ENCODE data around the gene TMEM72. TPM values are rescaled to one million over a fixed set of nuclear protein-coding genes. Genes with fewer than 3 reads are reported as not detected.

TMEM72 gene
- total and polyA plus RNA-seq, 2 donors: not detected

DNA sequence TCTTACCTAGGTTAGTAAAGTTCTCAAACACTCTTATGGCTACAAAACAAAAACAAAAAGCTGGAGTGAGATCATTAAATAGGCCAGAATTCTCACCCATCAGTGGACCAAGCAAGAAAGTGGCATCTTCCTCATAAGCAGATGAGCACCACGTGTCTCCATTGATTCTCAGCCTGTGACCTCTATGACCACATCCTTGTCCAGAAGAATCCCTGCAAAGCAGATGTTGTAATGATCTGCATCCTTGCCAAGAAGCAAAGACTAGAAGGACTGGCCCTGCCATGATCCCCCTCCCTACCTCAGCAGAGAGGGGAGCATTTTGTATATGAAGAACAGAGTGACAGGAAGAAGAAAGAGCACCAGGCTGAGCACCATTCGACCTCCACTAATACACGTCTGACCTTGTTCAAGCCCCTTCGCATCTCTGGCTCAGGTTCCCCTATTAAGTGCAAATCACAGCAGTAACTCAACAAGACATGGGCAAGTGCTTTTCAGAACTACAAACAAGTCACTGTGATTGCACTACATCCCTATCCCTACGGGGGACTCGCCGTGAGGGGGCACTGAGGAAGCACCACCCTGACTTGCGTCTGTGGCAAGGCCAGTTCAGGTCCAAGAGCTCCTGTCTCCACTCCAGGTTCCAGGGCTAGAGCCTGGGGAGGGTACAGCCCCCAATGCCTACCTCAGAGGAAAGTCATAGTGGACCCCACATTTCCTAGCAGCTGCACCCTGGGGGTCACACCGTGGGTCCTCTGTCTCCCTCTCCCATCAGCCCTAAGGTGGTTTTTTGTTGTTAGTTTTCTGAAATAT, 26.3 kb downstream of the TMEM72 start:
- H3K4me1 ChIP-seq (ENCODE audit: insufficient read depth): no peaks in the 10 kb centered on the region
- H3K27ac ChIP-seq (ENCODE audit: low read depth): no peak overlapping the region
- no peaks in the 10 kb centered on the region for H3K36me3 ChIP-seq (ENCODE audit: insufficient read depth)
- WGBS: 82% methylated on average over 9 of the region's 9 CpGs
- no peak overlapping the region for H3K4me3 ChIP-seq (ENCODE audit: low read depth, low read length)
- DNase-seq (ENCODE audit: extremely low spot score): no peak

DNA sequence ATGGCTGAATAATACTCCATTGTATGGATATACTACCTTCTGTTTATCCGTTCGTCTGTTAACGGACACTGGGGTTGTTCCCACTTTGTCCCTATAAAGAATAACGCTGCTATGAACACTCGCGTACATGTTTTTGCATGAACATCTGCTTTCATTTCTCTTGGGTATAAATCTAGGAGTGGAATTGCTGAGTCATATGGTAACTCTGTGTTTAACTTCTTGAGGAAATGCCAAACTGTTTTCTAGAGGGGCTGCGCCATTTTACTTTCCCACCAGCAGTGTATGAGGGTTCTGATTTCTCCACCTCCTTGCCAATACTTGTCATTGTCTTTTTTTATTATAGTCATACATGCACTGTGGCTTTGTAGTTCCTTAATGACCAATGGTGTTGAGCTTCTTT, 27.8 kb downstream of the TMEM72 start:
- H3K36me3 ChIP-seq (ENCODE audit: insufficient read depth): no peaks in the 10 kb centered on the region
- 90% methylated on average over 7 of the region's 7 CpGs for WGBS

DNA sequence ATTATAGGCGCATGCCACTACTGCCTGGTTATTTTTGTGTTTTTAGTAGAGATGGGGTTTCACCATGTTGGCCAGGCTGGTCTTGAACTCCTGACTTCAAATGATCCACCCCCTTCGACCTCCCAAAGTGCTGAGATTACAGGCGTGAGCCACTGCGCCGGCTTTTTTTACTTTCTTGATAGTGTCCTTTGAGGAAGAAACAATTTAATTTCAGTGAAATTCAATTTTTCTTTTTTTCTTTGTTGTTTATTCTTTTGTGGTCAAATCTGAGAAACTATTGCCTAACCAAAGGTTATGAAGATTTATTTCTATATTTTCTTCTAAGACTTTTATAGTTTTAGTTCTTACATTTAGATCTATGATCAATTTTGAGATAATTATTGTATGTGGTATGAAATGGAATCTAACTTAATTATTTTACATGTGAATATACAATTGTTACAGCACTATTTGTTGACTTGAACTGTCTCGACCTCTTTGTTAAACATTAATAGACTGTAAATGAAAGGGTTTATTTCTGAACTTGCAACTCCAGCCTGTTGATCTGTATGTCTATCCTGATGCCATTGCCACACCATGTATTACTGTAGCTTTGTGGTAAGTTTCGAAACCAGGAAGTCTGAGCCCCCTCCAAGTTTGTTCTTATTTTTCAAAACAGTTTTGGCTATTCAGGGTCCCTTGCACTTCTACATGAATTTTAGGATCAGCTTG, 28.7 kb downstream of the TMEM72 start:
- Histone ChIP-seq H3K4me1 (ENCODE audit: insufficient read depth) (no peaks in the 10 kb centered on the region), H3K36me3 (ENCODE audit: insufficient read depth) (no peaks in the 10 kb centered on the region), H3K27ac (ENCODE audit: low read depth) (no peak overlapping the region), H3K4me3 (ENCODE audit: low read depth, low read length) (no peak overlapping the region)
- DNase-seq (ENCODE audit: extremely low spot score): no peak
- WGBS: 91% methylated on average over 7 of the region's 7 CpGs

More for the DNA sequence above, 27.8 kb downstream of the TMEM72 start:
- Histone ChIP-seq H3K4me3 (ENCODE audit: low read depth, low read length) (no peak overlapping the region), H3K27ac (ENCODE audit: low read depth) (no peak overlapping the region), H3K4me1 (ENCODE audit: insufficient read depth) (no peaks in the 10 kb centered on the region)
- no peak for DNase-seq (ENCODE audit: extremely low spot score)

DNA sequence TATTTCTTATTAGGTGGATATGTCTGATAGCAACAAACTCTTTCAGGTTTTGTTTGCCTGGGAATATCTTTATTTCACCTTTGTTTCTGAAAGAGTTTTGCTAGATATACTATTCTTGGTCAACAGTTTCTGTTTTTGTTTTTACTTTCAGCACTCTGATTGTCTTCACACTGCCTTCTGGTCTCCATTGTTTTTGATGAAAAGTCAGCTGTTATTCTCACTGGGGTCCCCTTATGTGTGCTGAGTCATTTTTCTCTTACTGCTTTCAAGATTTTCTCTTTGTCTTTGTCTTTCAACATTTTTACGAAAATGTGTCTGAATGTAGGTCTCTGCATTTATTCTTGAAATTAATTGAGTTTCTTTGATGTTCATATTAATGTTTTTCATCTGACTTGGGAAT, 33.2 kb downstream of the TMEM72 start:
- DNase-seq (ENCODE audit: extremely low spot score): no peak
- Histone ChIP-seq H3K4me3 (ENCODE audit: low read depth, low read length) (no peak overlapping the region), H3K36me3 (ENCODE audit: insufficient read depth) (no peaks in the 10 kb centered on the region), H3K4me1 (ENCODE audit: insufficient read depth) (no peaks in the 10 kb centered on the region), H3K27ac (ENCODE audit: low read depth) (no peak overlapping the region)
- 44% methylated on average over 1 of the region's 1 CpG for WGBS

DNA sequence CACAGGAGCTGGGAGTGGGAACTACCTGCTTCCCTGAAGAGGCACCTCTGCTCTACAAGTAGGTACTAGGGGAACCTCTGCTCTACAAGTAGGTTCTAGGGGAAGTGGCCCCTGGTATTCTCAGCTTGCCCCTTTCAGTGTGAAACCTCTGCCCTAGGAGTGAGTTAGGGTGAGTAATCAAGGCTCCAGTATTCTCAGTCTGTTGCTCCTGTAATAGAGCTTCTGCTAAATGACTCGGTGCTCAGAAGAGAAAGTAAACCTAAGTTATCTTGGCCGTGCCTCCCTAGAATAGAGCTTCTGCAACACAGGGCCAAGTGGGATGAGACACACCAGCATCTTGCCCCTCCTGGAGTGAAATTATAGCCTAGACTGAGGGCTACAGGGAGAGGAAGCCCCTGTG, 35.1 kb downstream of the TMEM72 start:
- no peaks in the 10 kb centered on the region for H3K36me3 ChIP-seq (ENCODE audit: insufficient read depth)
- no peak for DNase-seq (ENCODE audit: extremely low spot score)
- H3K4me1 ChIP-seq (ENCODE audit: insufficient read depth): no peaks in the 10 kb centered on the region
- H3K4me3 ChIP-seq (ENCODE audit: low read depth, low read length): no peak overlapping the region
- WGBS: 58% methylated on average over 2 of the region's 2 CpGs
- no peak overlapping the region for H3K27ac ChIP-seq (ENCODE audit: low read depth)

DNA sequence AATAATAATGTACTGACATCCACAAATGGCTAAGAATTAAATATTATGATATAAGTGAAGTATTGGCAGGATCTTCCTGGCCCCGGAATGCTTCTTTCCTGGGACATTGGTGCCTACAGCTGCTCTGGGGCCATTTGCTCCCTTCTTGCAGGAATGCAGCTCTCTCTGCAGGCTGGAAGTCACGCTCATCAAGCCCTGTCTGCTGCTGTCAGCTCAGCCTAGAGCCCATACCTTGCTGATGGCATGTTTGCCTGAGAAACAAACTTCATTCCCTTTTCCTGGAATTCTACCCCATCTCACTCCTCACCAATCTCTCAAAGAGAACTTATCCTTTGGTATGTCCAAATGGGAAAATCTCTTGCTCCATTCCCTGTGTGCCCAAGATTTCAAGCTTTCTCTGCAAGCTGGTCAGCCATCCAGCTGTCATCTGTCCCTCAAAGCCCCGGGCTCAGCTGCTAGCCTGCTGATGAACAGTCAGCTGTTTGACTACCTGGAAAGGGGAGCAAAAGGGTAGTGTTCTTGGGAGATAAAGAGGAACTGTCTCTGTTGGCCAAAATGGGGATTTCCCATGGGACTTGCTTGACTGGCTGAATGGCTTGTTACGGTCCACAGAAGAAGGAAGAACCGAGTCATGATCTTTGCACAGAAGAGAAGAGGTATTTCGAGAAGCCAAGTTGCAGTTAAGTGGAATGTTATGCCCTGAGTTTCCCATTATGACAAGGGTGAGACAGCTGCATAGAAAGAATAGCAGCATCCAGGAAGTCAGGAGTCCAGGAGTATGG, 36.4 kb downstream of the TMEM72 start:
- Histone ChIP-seq H3K4me3 (ENCODE audit: low read depth, low read length) (no peak overlapping the region), H3K27ac (ENCODE audit: low read depth) (no peak overlapping the region), H3K36me3 (ENCODE audit: insufficient read depth) (no peaks in the 10 kb centered on the region), H3K4me1 (ENCODE audit: insufficient read depth) (no peaks in the 10 kb centered on the region)
- 85% methylated on average over 6 of the region's 6 CpGs for WGBS
- no peak for DNase-seq (ENCODE audit: extremely low spot score)

DNA sequence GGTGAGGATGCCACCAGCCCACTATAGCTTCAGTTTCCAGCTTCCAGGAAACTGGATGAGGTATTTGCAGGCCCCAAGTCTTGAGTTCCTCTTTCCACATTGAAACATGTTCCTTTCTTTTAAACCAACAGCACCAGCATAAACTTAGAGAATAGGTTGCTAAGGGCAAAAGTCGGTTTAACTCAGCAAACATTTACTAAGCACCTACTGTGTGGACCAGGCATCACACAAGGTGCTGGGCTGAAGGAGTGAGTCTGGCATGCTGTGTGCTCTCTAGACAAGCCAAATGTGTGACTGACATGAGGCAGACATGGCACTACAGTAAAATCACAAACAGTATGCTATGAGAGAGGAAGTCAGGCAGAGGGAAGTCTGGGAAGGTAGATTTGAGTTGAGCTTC, 37.5 kb downstream of the TMEM72 start:
- WGBS: 68% methylated on average over 1 of the region's 1 CpG
- no peak for DNase-seq (ENCODE audit: extremely low spot score)
- no peak overlapping the region for H3K27ac ChIP-seq (ENCODE audit: low read depth)
- no peaks in the 10 kb centered on the region for H3K36me3 ChIP-seq (ENCODE audit: insufficient read depth)
- H3K4me3 ChIP-seq (ENCODE audit: low read depth, low read length): no peak overlapping the region
- no peaks in the 10 kb centered on the region for H3K4me1 ChIP-seq (ENCODE audit: insufficient read depth)

DNA sequence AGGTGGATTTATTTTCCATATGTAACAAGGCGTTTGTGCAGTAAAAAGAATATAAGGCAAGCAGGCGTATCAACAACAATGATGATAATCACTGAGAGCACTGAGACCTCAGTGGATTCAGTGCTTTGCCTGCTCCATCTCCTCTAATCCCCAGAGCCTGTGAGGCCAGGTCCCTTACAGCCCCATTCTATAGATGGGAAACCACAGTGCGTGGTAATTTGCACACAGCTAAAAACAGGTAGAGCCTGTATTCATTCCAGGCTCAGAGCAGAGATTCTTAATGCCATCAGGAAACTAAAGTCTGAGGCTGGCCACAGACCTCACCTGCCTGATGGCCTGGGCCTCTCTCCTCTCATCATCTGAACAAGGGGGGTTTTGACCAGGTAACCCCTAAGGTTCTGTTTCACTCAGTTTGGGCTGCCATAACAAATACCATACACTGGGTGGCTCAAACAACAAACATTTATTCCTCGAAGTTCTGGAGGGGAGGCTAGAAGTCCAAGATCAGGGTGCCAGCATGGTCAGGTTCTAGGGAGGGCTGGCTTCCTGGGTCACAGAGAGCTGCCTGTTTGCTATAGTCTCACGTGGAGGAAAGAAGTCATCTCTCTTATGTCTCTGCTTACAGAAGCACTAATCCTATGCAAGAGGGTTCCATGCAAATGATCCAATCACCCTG, 38.1 kb downstream of the TMEM72 start:
- Histone ChIP-seq H3K4me1 (ENCODE audit: insufficient read depth) (no peaks in the 10 kb centered on the region), H3K36me3 (ENCODE audit: insufficient read depth) (no peaks in the 10 kb centered on the region), H3K27ac (ENCODE audit: low read depth) (no peak overlapping the region), H3K4me3 (ENCODE audit: low read depth, low read length) (no peak overlapping the region)
- no peak for DNase-seq (ENCODE audit: extremely low spot score)
- 73% methylated on average over 5 of the region's 5 CpGs for WGBS

DNA sequence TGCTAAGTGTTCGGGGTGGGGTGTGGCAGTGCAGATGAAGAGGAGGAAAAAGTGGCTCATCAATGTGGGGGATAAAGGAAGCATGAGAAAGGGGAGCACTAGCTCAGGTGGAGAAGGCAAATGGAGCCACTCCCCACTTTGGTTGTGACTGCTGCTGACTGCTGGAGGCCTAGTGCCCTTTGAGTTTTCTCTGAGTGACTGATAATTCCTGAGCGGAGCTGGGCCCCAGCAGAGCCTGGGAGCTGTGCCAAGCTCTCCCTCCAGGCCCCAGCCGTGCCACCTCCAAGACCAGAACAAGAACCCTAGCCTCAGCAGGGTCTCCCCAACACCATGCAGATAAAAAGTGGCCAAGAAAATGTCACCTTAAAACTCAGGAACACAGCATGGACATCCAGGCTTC, 38.8 kb downstream of the TMEM72 start:
- 63% methylated on average over 3 of the region's 3 CpGs for WGBS
- no peak overlapping the region for H3K4me3 ChIP-seq (ENCODE audit: low read depth, low read length)
- H3K4me1 ChIP-seq (ENCODE audit: insufficient read depth): no peaks in the 10 kb centered on the region
- DNase-seq (ENCODE audit: extremely low spot score): no peak
- H3K36me3 ChIP-seq (ENCODE audit: insufficient read depth): no peaks in the 10 kb centered on the region
- H3K27ac ChIP-seq (ENCODE audit: low read depth): no peak overlapping the region

DNA sequence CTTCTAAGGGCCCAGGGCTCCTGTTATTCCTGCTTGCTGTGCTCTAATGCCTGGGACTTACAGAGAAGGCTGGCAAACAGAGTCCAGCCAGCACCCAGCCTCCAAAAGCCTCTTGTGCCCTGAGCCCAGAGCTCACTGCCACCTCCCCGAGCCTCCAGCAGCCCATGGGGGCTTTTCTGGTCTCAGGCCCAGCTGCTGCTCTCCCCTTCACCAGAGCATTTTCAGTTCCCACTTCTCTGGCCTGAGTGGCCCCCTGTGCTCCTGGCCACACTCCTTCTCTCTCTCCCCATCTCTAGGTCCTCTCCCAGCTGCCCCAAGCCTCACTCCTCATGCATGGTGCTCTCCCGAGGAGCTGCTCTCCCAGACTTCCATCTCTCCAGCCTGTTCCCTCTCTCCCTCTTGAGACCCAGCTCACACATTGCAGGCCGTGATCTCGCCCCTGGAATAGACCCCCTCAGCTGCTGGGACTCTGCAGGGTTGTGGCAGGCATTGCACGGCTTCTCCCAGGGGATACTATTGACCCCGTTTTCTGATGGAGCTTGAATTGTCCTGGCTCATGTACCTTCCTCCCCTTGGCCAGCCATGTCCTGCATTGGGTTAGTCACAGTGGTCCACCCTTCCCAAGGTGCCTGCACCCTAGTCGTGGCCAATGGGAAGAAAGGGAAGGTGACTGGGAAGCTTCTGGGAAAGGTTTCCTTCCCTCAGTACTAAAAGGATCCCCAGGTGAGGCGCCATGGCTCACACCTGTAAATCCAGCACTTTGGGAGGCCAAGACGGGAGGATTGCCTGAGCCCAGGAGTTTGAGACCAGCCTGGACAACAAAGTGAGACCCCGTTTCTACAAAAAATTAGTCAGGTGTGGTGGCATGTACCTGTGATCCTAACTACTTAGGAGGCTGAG, 39.4 kb downstream of the TMEM72 start:
- 92% methylated on average over 10 of the region's 10 CpGs for WGBS
- DNase-seq (ENCODE audit: extremely low spot score): no peak
- no peaks in the 10 kb centered on the region for H3K36me3 ChIP-seq (ENCODE audit: insufficient read depth)
- no peak overlapping the region for H3K4me3 ChIP-seq (ENCODE audit: low read depth, low read length)
- H3K27ac ChIP-seq (ENCODE audit: low read depth): no peak overlapping the region
- no peaks in the 10 kb centered on the region for H3K4me1 ChIP-seq (ENCODE audit: insufficient read depth)

DNA sequence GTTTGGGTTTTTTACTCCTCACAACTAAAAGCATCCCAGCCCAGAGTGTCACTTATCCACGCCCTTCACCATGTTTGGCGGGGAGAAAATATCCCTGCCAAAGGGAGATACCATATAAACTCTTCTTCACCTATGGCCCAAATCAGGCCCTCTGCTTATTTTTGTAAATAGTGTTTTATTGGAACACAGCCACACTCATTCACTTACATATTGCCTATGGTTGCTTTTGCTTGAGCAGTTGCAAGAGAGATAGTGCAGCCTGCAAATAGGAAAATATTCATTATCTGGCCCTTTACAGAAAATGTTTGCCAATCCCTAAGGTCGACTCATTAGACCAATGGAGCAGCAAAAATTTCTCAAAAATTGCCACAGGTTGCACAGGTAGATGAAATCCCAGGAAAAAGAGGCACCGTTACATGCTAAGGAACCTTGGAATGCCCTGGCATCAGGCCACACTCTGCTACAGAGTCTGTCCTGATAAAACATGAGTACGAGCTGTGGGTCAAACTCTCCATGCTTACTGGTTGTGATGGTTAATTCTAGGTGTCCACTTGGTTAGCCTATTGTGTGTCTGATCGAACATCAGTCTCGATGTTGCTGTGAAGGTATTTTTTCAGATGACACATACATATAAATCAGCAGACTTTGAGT, 40.6 kb downstream of the TMEM72 start:
- no peaks in the 10 kb centered on the region for H3K36me3 ChIP-seq (ENCODE audit: insufficient read depth)
- H3K27ac ChIP-seq (ENCODE audit: low read depth): no peak overlapping the region
- no peak overlapping the region for H3K4me3 ChIP-seq (ENCODE audit: low read depth, low read length)
- no peak for DNase-seq (ENCODE audit: extremely low spot score)
- H3K4me1 ChIP-seq (ENCODE audit: insufficient read depth): no peaks in the 10 kb centered on the region
- WGBS: 80% methylated on average over 7 of the region's 7 CpGs

DNA sequence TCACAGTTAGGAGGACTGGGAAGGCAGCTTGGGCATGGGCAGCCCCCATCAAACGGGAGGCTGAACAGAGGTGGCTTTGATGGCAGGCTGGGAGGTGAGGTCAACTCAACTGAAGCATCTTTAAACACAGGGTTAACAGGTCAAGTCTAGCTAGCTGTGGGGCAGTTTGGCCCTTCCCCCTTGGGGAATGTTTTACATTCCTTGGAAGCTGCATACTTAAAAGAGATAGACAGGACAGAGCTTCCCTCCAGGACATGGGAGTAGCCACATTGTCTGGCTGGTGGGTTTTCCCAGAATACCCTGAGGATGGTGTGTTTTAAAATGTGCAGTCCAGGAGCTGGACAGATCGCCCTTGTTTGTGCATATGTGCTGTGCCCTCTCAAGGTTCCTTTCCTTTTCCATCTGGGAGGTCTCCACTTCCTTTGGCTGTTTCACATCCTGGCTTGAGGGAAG, 41.7 kb downstream of the TMEM72 start:
- Histone ChIP-seq H3K36me3 (ENCODE audit: insufficient read depth) (no peaks in the 10 kb centered on the region), H3K27ac (ENCODE audit: low read depth) (no peak overlapping the region), H3K4me3 (ENCODE audit: low read depth, low read length) (no peak overlapping the region), H3K4me1 (ENCODE audit: insufficient read depth) (no peaks in the 10 kb centered on the region)
- DNase-seq (ENCODE audit: extremely low spot score): no peak
- WGBS: 44% methylated on average over 2 of the region's 2 CpGs
